B cell (primary cell): Measurements from ENCODE around the gene TRAPPC2B.

Source experiments
- EZH2 ChIP-seq: IDR thresholded peaks from 2 replicates; pipeline ENCODE4 v1.6.1; 2012; ENCODE audit warnings: borderline replicate concordance, low read depth, mild to moderate bottlenecking, moderate library complexity, low read length; ENCODE audit not compliant: insufficient read depth, poor library complexity, severe bottlenecking
- TF ChIP-seq, protein P1 (sequence below): fragments of 200-600 bp; IDR thresholded peaks from one replicate; pipeline ENCODE4 v1.8.0; 2022; ENCODE audit warnings: antibody characterized with exemption, mild to moderate bottlenecking

DNA sequence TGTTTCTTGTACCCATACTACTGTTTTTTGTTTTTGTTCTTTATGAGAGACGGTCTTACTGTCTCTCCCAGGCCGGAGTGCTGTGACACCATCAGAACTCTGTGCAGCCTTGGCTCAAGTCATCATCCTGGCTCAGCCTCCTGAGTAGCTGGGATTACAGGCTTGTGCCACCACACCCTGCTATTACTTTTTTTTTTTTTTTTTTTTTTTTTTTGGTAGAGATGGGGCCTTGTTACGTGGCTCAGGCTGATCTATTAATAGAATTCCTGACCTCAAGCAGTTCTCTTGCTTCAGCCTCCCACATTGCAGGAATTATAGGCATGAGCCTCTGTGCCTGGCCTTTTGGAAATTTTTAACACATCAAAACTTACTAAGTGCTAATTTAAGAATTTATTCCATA is 15.2 kb upstream of the TRAPPC2B start:
- TF ChIP-seq, protein P1, sequence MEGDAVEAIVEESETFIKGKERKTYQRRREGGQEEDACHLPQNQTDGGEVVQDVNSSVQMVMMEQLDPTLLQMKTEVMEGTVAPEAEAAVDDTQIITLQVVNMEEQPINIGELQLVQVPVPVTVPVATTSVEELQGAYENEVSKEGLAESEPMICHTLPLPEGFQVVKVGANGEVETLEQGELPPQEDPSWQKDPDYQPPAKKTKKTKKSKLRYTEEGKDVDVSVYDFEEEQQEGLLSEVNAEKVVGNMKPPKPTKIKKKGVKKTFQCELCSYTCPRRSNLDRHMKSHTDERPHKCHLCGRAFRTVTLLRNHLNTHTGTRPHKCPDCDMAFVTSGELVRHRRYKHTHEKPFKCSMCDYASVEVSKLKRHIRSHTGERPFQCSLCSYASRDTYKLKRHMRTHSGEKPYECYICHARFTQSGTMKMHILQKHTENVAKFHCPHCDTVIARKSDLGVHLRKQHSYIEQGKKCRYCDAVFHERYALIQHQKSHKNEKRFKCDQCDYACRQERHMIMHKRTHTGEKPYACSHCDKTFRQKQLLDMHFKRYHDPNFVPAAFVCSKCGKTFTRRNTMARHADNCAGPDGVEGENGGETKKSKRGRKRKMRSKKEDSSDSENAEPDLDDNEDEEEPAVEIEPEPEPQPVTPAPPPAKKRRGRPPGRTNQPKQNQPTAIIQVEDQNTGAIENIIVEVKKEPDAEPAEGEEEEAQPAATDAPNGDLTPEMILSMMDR: no peak
- no peak for TF ChIP-seq EZH2
